Glomerular endothelial cell (primary cell): ENCODE measurements around the gene MTRF1. TPM values are rescaled to one million over a fixed set of nuclear protein-coding genes. Genes with fewer than 3 reads are reported as not detected.

ENCODE experiments used
- DNase-seq: peaks from one replicate; pipeline ENCODE4 v3.0.0-alpha.2; 2011; ENCODE audit warnings: low read depth, low spot score; ENCODE audit errors: extremely low read depth
- total RNA-seq: library from RNA; depleted of rRNA; stranded (reverse); fragments of >200 nt; gene quantifications from 2 replicates; pipeline ENCODE4 v1.2.3, GENCODE V29; 2015

The MTRF1 gene
- 6.0 and 11.7 TPM in 2 replicates for total RNA-seq

- DNase-seq: peak; percentile 29
Observed at GRCh38 chr13:41263261-41263971, at the start of gene MTRF1. TSS of gene MTRF1 (minus strand) at chr13:41263576. CDS start at chr13:41260907, 2,669 bp downstream.

- DNase-seq: no peak
Observed at GRCh38 chr13:41313117-41313516, 49.7 kb upstream of the MTRF1 start.

DNA sequence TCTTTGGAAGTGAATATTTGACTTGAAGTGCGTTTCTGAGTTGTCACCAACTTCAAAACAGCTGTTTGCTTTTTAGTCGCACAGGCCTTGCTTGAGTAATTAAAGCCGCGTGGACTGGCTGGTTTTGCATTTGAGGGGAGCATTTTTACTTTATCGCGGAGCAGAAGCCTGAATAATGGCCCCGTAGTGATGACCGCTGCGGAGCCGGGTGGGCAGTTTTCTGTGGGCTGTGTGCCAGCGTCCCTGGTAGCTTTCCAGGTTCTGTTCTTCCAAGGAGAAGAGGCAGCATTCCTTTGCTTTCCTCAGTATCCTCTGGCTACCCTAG is 48.8 kb upstream of the MTRF1 start:
- no peak for DNase-seq

DNA sequence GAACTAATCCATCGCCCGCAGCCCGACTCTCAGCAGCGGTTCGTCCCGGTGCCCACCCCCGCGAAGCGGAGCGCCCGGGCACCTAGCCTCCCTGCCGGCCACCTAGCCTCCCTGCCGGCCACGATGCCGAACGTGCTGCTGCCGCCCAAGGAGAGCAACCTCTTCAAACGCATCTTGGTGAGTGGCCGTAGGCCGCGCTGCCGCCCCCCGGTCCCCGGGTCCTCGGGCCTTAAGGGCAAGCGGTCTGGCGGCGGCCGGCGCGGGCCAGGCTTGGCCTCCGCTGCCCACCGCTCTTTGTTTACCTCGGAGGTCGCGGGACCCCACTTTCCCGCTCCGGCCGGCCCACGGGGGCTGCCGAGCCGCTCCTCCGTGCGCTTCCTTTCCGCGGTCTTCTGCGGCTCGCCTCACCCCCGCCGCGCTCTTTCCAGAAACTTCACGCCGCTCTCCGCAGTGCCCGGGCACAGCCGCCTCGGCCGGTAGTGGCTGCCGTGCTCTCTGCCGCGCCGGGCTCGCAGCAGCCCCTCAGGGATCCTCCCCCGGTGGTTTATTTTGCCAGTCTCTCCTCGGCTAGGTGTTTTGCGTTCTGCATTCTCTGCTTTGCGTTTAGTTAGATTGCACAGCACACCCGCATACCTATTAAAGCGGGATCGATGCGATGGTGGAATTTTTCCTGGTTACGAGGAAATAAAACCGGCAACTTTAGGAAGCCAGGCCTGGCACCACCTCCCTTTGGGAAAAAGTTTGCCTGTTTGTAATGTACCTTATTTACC is 48.2 kb upstream of the MTRF1 start:
- no peak for DNase-seq

DNA sequence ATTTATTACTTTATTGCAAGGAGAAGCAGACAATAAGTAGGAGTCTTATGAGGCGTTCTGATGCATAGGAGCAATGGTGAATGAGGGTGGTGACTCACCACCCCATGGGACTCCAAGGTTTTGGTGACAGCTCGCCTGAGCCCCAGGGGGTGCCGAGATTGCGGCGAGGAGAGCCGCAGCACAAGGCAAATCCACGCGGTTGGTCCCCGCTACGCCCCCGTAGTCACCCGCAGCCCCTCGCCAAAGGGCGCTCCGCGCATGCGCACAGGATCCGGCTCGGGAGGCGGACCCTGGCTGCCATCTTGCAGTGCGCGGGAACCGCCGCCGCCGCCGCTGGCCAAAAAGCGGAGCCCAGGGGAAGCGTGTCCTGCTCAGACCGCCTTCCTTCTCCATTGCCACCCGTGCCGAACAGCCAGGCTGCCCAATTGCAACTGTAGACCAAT is 47.6 kb upstream of the MTRF1 start, which contains the start of gene NAA16:
TSS of gene NAA16 (plus strand) at position 305 of the 443 bp plus-strand sequence. CDS start 262 bp downstream, outside the sequence.
- peak; percentile 29 for DNase-seq

GRCh38 chr13:41307884-41308640 is 44.7 kb upstream of the MTRF1 start:
- no peak for DNase-seq

GRCh38 chr13:41306271-41307145 is 43.1 kb upstream of the MTRF1 start:
- DNase-seq: no peak

GRCh38 chr13:41304551-41304950 is 41.2 kb upstream of the MTRF1 start:
- no peak for DNase-seq

GRCh38 chr13:41302743-41303142 is 39.4 kb upstream of the MTRF1 start:
- no peak for DNase-seq

DNA sequence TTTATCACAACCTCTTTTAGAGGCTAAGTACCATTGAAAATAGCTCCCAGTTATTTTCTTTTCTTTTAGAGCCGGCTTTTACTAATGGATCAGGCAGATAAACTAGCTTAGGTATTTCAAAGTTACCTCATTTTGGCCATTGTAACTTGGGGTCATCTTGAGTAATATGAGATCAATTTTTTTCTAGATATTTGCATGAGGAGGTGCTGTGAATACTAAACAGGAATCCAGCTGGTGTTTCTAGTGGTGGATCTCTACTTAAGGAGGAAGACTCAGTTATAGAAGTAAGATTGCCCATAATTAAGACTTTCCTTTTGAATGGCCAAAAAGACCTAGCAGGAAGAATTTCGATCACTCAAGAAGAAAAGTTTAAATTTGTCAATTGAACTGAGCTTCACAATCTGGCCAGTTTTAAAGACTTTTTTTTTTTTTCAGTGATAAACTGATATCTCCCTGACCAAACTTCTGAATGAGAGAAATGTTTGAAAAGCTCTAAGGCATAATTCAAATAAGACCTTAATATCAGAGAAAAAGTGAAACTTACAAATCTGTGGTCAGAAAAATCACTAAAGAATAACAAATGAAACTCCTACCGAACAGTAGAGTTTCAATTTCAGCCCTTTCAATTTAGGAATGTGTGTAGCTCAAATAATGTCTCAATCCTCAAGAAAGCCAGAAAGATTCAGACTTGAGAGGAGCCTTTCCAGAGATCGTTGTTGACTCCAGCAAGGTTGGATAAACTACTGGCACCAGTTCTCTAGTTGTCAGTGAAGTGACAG is 36.1 kb upstream of the MTRF1 start:
- DNase-seq: no peak

DNA sequence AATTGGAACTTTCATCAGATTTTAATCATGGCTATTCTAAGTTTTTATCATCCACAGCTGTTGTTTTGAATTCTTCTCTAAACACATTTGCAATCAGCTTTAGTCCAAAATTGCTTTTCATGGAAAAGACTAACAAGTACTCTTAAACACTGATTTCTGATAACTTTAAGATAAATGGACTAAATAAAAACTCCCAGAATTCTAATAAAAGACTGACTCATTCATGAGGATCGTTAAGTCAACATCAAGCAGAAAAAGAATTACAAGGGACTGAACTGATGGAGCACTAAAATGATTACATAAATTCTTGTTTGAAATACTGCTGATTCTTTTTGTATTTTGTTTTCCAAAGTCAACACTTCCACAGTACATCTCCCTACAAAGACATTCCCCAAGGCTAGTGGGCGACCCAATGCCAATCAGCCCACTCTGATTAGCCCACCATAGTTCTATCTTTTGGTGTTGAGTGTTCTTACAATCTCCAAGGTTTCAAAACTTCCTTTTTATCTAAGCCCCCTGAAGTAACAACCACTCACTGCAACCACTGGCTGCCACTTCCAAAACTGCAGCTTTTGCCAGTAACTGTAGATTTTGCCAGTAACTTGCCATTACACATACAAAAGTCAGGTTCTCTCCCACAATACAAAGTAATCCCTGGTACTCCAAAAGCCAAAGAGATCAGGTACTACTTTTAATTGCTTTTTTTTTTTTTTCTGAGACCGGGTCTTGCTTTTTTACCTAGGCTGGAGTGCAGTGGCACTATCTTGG is 33.7 kb upstream of the MTRF1 start:
- no peak for DNase-seq

DNA sequence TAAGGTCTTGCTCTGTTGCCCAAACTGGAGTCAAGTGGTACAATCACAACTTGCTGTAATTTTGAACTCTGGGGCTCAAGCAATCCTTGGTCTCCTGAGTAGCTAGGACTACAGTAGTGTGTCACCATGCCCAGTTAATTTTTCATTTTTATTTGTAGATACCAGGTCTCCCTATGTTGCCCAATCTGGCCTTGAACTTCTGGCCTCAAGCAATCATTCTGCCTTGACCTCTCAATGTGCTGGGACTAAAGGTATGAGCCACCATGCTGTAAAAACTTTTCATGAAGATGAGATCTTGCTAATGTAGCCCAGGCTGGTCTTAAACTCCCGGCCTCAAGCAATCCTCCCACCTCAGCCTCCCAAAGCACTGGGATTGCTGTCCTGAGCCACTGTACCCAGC is 32.6 kb upstream of the MTRF1 start:
- no peak for DNase-seq

DNA sequence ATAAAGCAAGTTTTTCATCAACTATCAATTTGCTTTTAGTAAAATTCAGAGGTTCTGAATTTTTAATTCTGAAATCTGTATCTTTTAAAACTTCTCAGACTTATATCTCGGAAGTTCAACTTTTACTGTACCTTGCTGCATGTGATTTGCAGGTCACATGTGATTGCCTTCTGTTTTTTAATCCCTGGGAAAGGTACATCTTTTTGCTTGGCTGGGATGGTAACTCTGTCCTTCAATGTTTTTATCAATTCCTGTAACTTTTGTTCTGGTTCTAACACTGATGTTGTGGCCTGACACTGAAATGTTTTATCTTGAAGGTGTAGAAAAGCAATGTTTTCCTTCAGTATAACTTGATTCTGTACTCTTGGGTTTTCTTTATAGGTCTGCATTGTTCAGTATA is 31.5 kb upstream of the MTRF1 start:
- no peak for DNase-seq

GRCh38 chr13:41293272-41293671 is 29.9 kb upstream of the MTRF1 start:
- no peak for DNase-seq

DNA sequence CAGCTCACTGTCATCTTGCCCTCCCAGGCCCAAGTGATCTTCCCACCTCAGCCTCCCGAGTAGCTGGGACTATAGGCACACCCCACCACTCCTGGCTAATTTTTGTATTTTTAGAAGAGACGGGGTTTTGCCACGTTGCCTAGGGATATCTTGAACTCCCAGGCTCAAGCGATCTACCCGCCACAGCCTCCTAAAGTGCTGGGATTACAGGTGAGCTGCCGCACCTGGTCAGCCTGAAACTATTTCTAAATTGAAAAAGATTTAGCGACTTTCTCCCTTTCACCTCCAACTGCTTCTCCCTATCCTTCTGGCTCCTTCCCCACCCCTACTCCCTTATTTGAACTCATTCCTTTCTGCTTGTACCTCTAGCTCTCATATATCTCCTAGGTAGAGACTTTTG is 27.9 kb upstream of the MTRF1 start:
- DNase-seq: no peak

GRCh38 chr13:41289463-41289881 is 26.1 kb upstream of the MTRF1 start:
- no peak for DNase-seq

GRCh38 chr13:41286370-41286769 is 23.0 kb upstream of the MTRF1 start:
- DNase-seq: no peak

DNA sequence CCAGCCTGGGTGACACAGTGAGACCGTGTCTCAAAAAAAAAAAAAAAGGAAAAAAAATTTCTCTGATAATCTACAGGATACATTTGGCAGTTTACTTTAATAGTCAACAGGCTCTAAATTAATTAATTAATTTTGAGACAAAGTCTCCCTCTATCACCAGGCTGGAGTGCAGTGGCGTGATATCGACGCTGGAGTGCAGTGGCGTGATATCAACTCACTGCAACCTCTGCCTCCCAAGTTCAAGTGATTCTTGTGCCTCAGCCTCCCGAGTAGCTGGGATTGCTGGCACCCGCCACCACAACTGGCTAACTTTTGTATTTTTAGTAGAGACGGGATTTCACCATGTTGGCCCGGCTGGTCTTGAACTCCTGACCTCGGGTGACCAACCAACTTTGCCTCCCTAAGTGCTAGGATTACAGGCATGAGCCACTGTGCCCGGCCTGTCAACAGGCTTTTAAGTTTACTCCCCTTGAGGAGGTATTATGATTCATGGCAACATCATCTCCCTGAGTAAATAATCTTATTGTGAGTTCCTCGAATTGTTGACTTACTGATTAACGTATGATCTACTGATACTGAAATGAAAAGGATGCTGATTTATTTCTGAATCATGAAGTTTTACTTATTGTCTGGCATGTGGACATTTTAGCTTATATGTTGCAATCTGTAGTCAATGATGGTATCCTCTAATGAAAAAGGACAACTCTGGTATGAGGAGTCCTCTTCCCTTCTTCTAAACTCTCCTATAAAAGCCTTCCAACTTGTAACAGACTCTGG is 21.3 kb upstream of the MTRF1 start:
- no peak for DNase-seq
